ENCODE results near the gene RLIM.
A peak's percentile ranks its signal among the peaks of the same experiment; 100 is the strongest.

The RLIM gene

DNA sequence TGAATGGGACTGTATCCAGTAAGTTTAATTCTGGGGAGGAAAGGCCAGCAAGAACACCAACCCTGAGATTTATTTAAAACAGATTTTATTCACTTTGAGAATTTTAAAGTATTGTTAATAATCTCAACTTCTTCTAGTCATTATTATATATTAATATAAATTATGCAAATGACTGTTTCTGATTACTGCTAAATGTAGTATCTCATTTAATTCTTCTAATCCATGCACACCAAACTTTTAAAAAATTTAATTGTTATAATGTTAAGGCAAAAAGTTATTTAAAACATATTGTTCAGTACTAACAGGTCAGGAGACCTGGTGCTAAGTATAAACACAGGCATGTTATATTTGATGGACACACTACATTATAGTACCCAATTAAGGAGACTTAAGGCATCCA, 8.1 kb downstream of the RLIM start:
- no peak overlapping the region for H3K4me3 ChIP-seq (replicated peaks; ENCODE audit: low read depth, low read length)
- no peak for DNase-seq (ENCODE audit: extremely low read depth, low read depth)
- TF ChIP-seq, protein P1, sequence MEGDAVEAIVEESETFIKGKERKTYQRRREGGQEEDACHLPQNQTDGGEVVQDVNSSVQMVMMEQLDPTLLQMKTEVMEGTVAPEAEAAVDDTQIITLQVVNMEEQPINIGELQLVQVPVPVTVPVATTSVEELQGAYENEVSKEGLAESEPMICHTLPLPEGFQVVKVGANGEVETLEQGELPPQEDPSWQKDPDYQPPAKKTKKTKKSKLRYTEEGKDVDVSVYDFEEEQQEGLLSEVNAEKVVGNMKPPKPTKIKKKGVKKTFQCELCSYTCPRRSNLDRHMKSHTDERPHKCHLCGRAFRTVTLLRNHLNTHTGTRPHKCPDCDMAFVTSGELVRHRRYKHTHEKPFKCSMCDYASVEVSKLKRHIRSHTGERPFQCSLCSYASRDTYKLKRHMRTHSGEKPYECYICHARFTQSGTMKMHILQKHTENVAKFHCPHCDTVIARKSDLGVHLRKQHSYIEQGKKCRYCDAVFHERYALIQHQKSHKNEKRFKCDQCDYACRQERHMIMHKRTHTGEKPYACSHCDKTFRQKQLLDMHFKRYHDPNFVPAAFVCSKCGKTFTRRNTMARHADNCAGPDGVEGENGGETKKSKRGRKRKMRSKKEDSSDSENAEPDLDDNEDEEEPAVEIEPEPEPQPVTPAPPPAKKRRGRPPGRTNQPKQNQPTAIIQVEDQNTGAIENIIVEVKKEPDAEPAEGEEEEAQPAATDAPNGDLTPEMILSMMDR (IDR thresholded peaks at IDR 0.05; ENCODE audit: low read depth, low read length, missing control alignments), result no peak

DNA sequence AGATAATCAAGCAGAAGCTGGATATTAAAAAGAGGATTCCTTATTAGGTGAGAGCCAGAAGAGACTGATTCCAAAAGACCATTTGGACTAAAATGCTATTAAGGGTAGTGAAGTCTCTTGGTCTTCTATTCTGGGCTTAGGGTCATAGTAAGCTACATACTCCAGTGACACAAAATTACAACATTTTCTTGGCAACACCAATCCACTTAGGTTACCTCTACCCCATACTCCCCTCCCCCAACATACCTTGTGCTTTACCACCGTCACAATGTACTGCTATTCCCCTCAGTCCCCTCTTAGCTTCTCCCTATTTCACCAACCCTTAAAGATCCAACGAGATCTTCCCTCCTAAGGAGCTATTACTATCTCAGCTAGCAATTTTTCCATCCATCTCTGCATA, 11.4 kb downstream of the RLIM start:
- TF ChIP-seq, protein P1 (IDR thresholded peaks at IDR 0.05; ENCODE audit: low read depth, low read length, missing control alignments), result no peak
- no peak for DNase-seq (ENCODE audit: extremely low read depth, low read depth)
- no peak overlapping the region for H3K4me3 ChIP-seq (replicated peaks; ENCODE audit: low read depth, low read length)

DNA sequence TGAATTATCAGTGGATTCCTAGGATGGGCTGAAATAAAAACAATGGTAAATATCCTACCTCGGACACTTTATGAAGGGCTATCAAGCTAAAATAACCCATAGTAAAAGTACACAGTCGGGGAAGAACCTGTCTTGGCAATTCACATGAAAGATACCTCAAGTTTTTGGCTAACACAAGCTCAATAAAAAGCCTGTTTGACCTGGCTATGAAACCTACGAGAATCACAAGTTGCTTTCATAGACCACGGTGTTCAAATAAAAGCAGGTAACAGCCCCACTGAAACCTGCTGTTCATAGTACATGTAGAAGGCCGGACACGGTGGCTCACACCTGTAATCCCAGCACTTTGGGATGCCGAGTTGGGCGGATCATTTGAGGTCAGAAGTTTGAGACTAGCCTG, 12.3 kb downstream of the RLIM start:
- TF ChIP-seq, protein P1 (IDR thresholded peaks at IDR 0.05; ENCODE audit: low read depth, low read length, missing control alignments), result no peak
- DNase-seq (ENCODE audit: extremely low read depth, low read depth), result no peak
- H3K4me3 ChIP-seq (replicated peaks; ENCODE audit: low read depth, low read length), result no peak overlapping the region

DNA sequence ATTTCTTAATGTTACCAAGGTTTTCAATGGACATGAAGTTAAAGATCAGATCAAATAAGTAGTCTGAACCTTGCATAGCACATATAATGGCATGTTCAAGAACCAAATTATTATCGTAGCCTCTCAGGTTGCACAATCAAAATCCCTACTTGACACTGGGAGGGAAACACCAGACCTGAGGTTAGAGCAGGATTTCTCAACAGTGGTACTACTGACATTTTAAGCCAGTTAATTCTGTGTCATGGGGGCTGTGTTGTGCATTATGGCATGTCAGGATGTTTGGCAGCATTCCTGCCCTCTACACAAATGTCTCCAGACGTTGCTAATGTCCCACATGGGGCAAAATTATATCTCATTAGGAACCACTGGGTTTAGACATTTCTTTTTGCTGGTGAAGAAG, 20.8 kb downstream of the RLIM start:
- no peak for DNase-seq (ENCODE audit: extremely low read depth, low read depth)
- TF ChIP-seq, protein P1 (IDR thresholded peaks at IDR 0.05; ENCODE audit: low read depth, low read length, missing control alignments), result no peak

DNA sequence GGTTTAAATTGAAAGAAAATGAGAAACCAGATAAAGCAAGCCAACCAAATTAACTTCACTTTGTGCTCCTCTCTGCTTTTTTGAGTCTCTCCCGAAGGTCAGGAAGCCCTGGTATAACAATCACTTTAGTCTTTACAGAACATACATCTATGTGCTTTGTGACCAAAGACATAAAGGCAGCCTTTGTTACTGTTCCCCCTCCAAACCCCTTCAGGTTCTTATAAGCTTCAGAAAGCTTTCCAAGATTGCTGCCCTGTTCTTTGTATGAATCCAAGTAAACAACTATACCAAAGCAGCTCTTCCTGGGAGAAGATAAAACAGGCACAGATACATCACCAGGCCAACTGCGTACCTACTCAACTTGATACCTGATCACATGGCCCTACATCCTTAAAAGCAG, 28.7 kb downstream of the RLIM start:
- TF ChIP-seq, protein P1 (IDR thresholded peaks at IDR 0.05; ENCODE audit: low read depth, low read length, missing control alignments), result no peak
- DNase-seq (ENCODE audit: extremely low read depth, low read depth), result no peak
- no peak overlapping the region for H3K4me3 ChIP-seq (replicated peaks; ENCODE audit: low read depth, low read length)

More for the DNA sequence above, 20.8 kb downstream of the RLIM start:
- no peak overlapping the region for H3K4me3 ChIP-seq (replicated peaks; ENCODE audit: low read depth, low read length)

DNA sequence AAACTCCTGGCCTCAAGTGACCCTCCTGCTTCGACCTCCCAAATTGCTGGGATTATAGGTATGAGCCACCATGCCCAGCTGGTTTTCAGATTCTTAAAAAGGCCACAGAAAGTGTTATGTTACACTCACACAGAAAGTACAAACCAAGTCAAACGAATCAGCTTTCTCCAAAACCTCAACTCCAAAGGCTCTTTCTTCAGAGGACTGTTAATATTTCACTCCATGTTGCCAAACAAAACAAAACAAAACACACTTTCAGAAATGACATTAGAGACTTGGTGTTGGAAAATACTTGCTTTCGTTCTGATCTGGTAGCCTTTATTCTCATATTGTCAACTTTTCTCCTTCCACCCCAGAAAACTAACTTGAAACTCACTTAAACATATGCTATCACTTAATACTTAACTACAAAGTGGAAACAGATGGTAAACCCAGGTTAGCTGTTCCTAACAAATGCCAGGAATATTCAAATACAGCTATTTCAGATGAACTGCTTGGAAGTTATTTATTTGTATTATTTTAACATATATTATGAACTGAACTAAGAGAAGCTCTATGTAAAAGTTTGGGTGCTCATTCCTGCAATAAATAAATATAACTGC, 34.7 kb downstream of the RLIM start:
- TF ChIP-seq, protein P1 (IDR thresholded peaks at IDR 0.05; ENCODE audit: low read depth, low read length, missing control alignments), result no peak
- no peak overlapping the region for H3K4me3 ChIP-seq (replicated peaks; ENCODE audit: low read depth, low read length)
- DNase-seq (ENCODE audit: extremely low read depth, low read depth), result peak; percentile 21

DNA sequence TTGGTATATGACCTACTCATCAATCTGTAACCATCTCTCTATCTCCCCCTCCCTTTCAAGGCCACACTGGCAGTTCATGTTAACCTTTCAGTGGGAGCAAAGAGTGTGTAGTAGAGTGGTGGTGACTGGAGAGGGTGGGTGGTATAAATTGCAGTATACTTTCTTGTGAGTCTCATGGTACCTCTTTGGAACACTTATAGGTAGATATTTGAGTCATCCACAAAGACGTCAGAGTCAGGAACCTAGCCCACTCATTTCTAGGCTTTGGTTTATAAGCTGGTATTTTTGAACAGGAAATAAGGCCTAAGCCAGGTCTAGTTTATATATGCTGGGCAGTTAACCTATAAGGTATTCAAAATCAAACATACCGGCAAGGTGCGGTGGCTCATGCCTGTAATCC, 36.3 kb downstream of the RLIM start:
- H3K4me3 ChIP-seq (replicated peaks; ENCODE audit: low read depth, low read length), result no peak overlapping the region
- TF ChIP-seq, protein P1 (IDR thresholded peaks at IDR 0.05; ENCODE audit: low read depth, low read length, missing control alignments), result no peak
- DNase-seq (ENCODE audit: extremely low read depth, low read depth), result no peak

Data from HFF-Myc (cell line).